HepG2 (cell line): Measurements from ENCODE around the gene PCOLCE2. TPM values are rescaled to one million over a fixed set of nuclear protein-coding genes. Genes with fewer than 3 reads are reported as not detected.

Experiments
- EED ChIP-seq: sonication (generic); formaldehyde crosslinking; IDR thresholded peaks from 2 replicates; pipeline ENCODE4 v1.5.0; 2020; ENCODE audit warnings: mild to moderate bottlenecking, missing genetic modification reagents
- EHMT2 ChIP-seq: fragments of 200-600 bp; sonication (generic); IDR thresholded peaks from 2 replicates; pipeline ENCODE4 v1.7.0; 2017; ENCODE audit warnings: antibody characterized with exemption, low read depth, low read length, borderline replicate concordance
- HBP1 ChIP-seq: IDR thresholded peaks from 2 replicates; pipeline ENCODE4 v1.6.1; 2016; ENCODE audit warnings: low read depth, control low read depth
- HDAC2 ChIP-seq: sonication (generic); formaldehyde crosslinking; IDR thresholded peaks from 2 replicates; pipeline ENCODE4 v1.4.0; 2020; ENCODE audit warnings: missing genetic modification reagents
- KAT2B ChIP-seq: fragments of 150-350 bp; IDR thresholded peaks from 2 replicates; pipeline ENCODE4 v1.6.1; 2014; ENCODE audit warnings: low read depth, low read length, borderline replicate concordance
- MLXIP ChIP-seq: sonication (generic); formaldehyde crosslinking; IDR thresholded peaks from 2 replicates; pipeline ENCODE4 v1.9.0; 2021; ENCODE audit warnings: missing genetic modification reagents, borderline replicate concordance
- TERF1 ChIP-seq: sonication (generic); formaldehyde crosslinking; IDR thresholded peaks from 2 replicates; pipeline ENCODE4 v1.8.0; 2022; ENCODE audit warnings: mild to moderate bottlenecking, missing genetic modification reagents, moderate library complexity
- TFE3 ChIP-seq: IDR thresholded peaks from 2 replicates; pipeline ENCODE4 v1.6.1; 2016
- THAP9 ChIP-seq: sonication (generic); formaldehyde crosslinking; IDR thresholded peaks from 2 replicates; pipeline ENCODE4; 2020; ENCODE audit warnings: missing genetic modification reagents, mild to moderate bottlenecking, borderline replicate concordance
- ZNF251 ChIP-seq: sonication (generic); formaldehyde crosslinking; IDR thresholded peaks from 2 replicates; pipeline ENCODE4 v1.9.0; 2021; ENCODE audit warnings: mild to moderate bottlenecking, missing genetic modification reagents
- ZNF44 ChIP-seq: sonication (generic); formaldehyde crosslinking; IDR thresholded peaks from 2 replicates; pipeline ENCODE4 v1.5.1; 2020; ENCODE audit warnings: mild to moderate bottlenecking, missing genetic modification reagents
- ZNF576 ChIP-seq: sonication (generic); formaldehyde crosslinking; IDR thresholded peaks from 2 replicates; pipeline ENCODE4 v1.4.0; 2020; ENCODE audit warnings: mild to moderate bottlenecking, missing genetic modification reagents
- polyA plus RNA-seq, 8 experiments: library from polyadenylated mRNA; depleted of rRNA in 3 of 8; stranded (reverse) in 7 of 8; unstranded in 1 of 8; fragments of >200 nt; fragmentation: Illumina TruSeq in 4 of 8; extraction: Trizol in 4 of 8; gene quantifications; 2 replicates each; pipeline versions ENCODE4 v1.2.1 to v1.2.3, GENCODE V29; 2011 to 2016; ENCODE audit warnings: low read depth in 4 of 8, missing spikeins in 1 of 8, mixed read lengths in 1 of 8; ENCODE audit not compliant: insufficient read depth in 1 of 8
- total RNA-seq, 5 experiments: library from RNA; depleted of rRNA; stranded (reverse); fragments of >200 nt; fragmentation: Illumina TruSeq; extraction: Trizol; gene quantifications; 2 replicates each; pipeline ENCODE4 v1.2.3, GENCODE V29; 2016; ENCODE audit warnings: low read depth in 1 of 5

Gene PCOLCE2
- total and polyA plus RNA-seq, 2 of the 13 experiments (the other 11 are each of a cell fraction or from before 2014, with no cell fraction given), result 0.71 to 2.0 TPM

GRCh38 chr3:142888481-142889211, at the start of gene PCOLCE2 (continued):
- TF ChIP-seq HBP1 (CRISPR knock-in tag) (no peak), EHMT2 (no peak), ZNF576 (no peak), TERF1 (CRISPR knock-in tag) (no peak), KAT2B (no peak), ZNF251 (no peak), HDAC2 (CRISPR knock-in tag) (no peak), EED (CRISPR knock-in tag) (peak; percentile 34; the same call in 1 of the 2 replicates), TFE3 (no peak), ZNF44 (CRISPR knock-in tag) (no peak), MLXIP (CRISPR knock-in tag) (0 out of 2 replicates have a peak, but pooled peaks have one; percentile 52), THAP9 (0 out of 2 replicates have a peak, but pooled peaks have one; percentile 33)
